Fibroblast of villous mesenchyme (primary cell): ENCODE data around the gene ARHGAP45. TPM values are rescaled to one million over a fixed set of nuclear protein-coding genes. Genes with fewer than 3 reads are reported as not detected.

Experiments used
- DNase-seq: peaks from one replicate; pipeline ENCODE4 v3.0.0-alpha.2; 2010; ENCODE audit warnings: low read depth
- H3K4me3 ChIP-seq: 2 replicates; pipeline ENCODE4 v1.5.1; 2011; ENCODE audit warnings: low read depth, mild to moderate bottlenecking, low read length
- CTCF ChIP-seq: IDR thresholded peaks from 2 replicates; pipeline ENCODE4 v1.5.1; 2012; ENCODE audit warnings: low read depth, mild to moderate bottlenecking, low read length; ENCODE audit not compliant: insufficient read depth
- total RNA-seq: library from RNA; depleted of rRNA; stranded (reverse); fragments of >200 nt; gene quantifications from 2 replicates; pipeline ENCODE4 v1.2.3, GENCODE V29; 2012

Gene ARHGAP45
- total RNA-seq, 1 donor = 0.43 TPM

DNA sequence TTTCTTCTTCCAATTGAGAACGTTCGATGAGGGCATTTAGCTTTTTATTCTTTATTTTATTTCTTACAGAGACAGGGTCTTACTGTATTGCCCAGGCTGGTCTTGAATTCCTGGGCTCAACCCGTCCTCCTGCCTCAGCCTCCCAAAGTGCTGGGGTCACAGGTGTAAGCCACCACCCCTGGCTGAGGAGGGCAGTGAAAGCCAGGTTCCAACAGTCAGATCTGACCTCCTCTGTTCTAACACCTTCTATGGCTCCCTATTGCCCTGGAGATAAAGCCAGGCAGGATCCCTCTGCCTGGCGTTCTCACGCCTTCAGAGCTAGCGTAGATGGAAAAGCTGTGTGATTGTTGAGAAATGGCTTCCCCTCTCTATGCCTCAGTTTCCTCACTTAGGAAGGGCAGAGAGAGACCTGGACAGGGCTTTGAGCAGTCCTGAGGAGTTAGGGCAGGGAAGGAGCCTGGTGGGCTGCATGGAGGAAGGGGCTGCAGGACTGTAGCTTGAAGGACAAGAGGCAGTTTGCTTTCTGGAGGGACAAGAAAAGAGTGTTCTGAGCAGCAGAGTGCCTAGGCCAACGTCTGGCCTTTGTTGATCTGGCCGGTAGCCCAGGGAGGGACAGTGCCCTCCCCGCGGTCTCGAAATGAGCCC is 5.5 kb downstream of the ARHGAP45 start:
- TF ChIP-seq CTCF = no peak
- DNase-seq = no peak

GRCh38 chr19:1073063-1073955 is 6.3 kb downstream of the ARHGAP45 start:
- no peak for TF ChIP-seq CTCF
- no peak overlapping the region for H3K4me3 ChIP-seq
- no peak for DNase-seq

More for the DNA sequence above, 5.5 kb downstream of the ARHGAP45 start:
- no peak overlapping the region for H3K4me3 ChIP-seq

DNA sequence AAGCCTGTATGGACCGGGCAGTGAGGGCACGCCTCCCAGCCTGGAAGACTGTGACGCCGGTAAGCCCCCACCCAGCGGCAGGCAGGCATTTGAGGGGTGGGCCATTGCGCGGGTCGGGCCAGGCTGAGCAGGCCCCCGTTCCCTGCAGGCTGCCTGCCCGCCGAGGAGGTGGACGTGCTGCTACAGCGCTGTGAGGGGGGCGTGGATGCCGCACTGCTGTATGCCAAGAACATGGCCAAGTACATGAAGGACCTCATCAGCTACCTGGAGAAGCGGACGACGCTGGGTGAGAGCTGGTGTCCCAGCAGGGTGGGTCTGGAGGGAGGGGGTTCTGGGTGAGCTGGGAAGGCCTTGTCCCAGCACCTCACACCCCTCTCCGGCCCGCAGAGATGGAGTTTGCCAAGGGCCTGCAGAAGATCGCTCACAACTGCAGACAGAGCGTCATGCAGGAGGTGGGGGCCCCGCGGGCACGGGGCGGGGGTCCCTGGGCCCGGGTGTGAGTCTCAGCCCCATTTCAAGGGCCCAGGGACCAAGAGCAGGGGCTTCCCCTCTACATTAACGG is 7.1 kb downstream of the ARHGAP45 start:
- TF ChIP-seq CTCF = no peak
- DNase-seq = no peak

GRCh38 chr19:1074544-1075283 is 7.7 kb downstream of the ARHGAP45 start:
- peak; percentile 75 for DNase-seq
- TF ChIP-seq CTCF = no peak
- H3K4me3 ChIP-seq = peak overlapping the region; percentile 64

More for the DNA sequence above, 7.1 kb downstream of the ARHGAP45 start:
- H3K4me3 ChIP-seq = no peak overlapping the region

- H3K4me3 ChIP-seq = no peak overlapping the region
- peak; percentile 13 for DNase-seq
- TF ChIP-seq CTCF = no peak
Measured at GRCh38 chr19:1076046-1076386, 9.0 kb downstream of the ARHGAP45 start.

DNA sequence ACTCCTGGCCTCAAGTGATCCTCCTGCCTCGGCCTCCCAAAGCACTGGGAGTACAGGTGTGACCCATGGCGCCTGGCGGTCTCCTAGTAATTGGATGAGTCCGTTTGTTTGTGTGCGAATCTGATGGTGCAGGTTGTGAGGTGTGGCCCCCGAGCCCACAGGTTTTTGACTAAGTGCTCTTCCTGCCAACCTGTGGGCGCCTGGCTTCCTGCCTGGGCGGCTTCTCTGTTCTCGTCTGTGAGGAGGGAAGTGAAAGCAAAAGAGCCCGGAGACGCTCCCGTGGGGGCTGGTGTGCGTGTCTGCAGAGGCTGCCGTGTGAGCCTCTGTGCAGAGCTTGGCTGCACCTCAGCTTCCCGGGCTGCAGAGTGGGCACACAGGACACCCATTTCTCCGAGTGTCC is 10.0 kb downstream of the ARHGAP45 start:
- no peak for TF ChIP-seq CTCF
- DNase-seq = no peak

More for the DNA sequence above, 10.0 kb downstream of the ARHGAP45 start:
- H3K4me3 ChIP-seq = no peak overlapping the region
